HG02610 (cell line): ENCODE results near the gene ATXN7L3.
"Not testable (repeated sequence)": the region's sequence is repeated elsewhere in the genome, so short reads cannot be mapped to it uniquely, and the experiment has no call there.

Experiments
- ATAC-seq: cut with Tn5 transposase; IDR thresholded peaks from one replicate; pipeline ENCODE4 v1.9.1; 2021; ENCODE audit warnings: mild to moderate bottlenecking, moderate library complexity; ENCODE audit not compliant: unreplicated experiment

The ATXN7L3 gene

GRCh38 chr17:44176671-44177501, 22.8 kb downstream of the ATXN7L3 start:
- ATAC-seq, result no peak

DNA sequence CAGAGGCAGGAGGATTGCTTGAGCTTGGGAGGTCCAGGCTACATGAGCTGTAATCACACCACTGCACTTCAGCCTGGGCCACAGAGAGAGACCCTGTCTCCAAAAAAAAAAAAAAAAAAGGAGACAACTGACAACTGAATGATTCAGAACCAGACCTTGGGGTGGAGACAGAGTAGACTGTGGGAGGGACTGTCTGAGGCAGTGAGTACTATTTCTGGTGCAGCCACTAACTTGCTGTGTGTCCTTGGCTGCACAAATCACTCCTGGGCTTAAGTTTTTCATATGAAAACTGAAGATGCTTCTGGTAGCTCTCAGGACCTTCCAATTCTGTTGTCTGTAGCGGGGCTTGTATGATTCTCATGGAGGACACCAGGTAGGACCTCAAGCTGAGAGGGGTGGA, 23.4 kb downstream of the ATXN7L3 start:
- ATAC-seq, result no peak

GRCh38 chr17:44174427-44174826, 25.3 kb downstream of the ATXN7L3 start:
- ATAC-seq, result no peak

DNA sequence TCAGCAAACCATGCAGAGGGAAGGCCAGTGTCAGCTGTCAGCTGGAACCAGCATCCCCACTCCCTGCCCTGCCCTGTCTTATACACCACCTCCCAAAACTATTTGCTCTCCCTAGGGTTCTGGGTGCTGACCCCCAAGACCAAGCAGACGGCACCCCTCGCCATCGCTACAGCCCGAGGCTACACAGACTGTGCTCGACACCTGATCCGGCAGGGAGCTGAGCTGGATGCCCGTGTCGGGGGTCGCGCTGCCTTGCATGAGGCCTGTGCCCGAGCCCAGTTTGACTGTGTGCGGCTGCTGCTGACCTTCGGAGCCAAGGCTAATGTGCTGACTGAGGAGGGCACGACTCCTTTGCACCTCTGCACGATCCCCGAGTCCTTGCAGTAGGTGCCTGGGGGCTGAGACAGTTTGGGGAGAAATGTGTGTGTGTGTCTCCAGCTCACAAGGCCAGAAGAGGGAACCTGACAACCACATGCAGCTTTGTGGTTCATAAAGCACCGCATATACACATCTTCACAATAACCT, 27.7 kb downstream of the ATXN7L3 start:
- no peak for ATAC-seq

- no peak for ATAC-seq
Measured at GRCh38 chr17:44170499-44171201, 29.0 kb downstream of the ATXN7L3 start, which contains the start of gene ASB16. Gene ASB16, plus strand, starts transcription at chr17:44170704. Its CDS starts 86 bp downstream, at chr17:44170790.

DNA sequence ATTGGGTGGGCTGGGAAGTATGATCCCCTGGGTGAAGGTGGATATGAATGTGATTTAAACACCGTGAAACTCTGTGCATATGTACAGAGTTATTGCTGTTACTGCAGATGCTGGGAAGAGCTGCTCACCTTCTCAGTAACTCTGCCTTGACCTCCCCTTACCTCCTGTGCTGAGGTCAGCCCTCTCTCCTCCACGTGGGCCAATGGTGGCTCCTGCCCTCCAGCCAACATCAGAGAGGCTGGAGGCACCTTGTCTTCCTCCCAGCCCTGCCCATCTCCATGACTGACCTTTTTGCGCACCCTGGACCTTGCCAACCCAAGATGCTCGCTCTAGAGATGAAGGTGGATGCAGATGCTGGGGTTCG, 29.6 kb downstream of the ATXN7L3 start:
- ATAC-seq, result no peak

DNA sequence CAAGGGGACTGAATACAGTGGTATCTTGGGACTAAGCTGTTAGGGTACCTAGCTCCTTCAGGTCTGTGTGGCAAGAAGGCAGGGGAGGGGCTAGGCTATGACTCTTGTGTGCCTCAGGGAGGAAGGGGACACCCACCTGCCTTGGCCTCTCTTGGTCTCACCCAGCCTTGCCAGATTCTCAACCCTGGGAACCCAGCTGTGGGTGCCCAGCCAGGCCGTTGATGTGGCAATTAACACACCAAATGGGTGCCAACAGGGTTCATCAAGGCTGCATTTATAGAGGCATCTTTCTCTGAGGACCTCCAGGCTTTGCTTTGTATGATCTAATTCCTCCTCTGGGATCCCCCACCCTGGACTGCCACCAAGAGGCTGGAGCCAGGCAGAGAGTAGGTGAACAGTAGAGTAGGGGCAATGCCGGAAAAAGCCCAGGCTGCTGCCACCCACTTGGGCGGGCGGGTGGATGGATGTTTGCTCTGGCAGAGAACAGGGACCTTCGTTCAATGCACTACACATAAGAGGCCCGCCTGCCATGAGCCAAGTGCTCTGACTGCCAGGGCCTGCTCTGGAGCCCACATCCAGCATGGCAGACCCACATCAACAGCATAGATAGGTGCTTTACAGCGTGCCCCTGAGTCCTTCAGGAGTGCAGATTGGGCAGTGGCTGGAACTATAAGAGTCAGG, 32.4 kb downstream of the ATXN7L3 start:
- no peak for ATAC-seq

DNA sequence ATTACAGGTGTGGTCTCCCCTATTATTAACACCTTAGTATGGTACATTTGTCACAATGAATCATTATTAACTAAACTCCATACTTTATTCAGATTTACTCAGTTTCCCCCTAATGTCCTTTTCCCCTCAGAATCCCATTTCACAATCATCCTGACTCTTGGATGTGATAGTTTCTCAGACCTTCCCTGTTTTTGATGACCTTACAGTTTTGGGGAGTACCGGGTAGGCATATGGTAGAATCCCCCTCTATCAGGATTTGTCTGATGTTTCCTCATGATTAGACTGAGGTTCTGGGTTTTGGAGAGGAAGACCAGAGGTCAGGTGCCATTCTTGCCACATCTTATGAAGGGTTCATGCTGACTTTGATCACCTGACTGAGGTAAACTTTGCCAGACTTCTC, 35.2 kb downstream of the ATXN7L3 start:
- ATAC-seq, result no peak

GRCh38 chr17:44159519-44160210, 40.0 kb downstream of the ATXN7L3 start:
- no peak for ATAC-seq

DNA sequence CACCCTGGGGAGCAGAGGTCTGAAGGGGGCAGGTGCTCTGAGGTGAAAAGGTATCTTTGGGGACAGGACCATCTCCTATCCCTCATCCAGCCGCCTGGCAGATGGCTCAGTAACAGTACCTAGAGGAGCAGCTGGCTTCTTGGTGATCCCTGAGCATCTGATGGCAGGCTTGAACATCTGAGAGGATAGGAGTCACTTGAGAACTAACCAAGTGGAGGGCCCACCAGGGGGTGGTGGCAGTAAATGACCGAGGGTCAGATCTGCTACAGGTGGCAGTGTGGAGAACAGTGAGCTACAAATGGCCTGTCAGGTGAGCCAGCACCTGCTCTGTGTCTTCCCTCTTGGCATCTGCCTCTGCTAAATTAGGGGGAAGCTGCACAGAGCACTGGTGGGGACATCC, 44.2 kb downstream of the ATXN7L3 start:
- no peak for ATAC-seq

DNA sequence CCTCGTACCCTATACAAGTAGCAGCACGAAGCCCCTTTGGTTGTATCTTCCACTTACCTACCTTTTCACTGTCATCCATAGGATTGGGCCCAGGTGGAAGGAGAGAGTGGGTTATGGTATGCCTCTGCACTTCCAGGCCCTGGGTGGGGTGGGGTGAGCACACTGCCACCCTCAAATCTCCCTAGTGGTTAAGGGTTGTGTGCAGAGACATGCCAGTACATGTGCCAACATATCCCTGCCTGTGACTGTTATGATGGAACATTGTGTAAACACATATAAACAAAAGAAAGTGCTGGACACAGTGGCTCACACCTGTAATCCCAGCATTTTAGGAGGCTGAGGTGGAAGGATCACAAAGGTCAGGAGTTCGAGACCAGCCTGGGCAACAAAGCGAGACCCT, 46.8 kb downstream of the ATXN7L3 start:
- ATAC-seq, result no peak

DNA sequence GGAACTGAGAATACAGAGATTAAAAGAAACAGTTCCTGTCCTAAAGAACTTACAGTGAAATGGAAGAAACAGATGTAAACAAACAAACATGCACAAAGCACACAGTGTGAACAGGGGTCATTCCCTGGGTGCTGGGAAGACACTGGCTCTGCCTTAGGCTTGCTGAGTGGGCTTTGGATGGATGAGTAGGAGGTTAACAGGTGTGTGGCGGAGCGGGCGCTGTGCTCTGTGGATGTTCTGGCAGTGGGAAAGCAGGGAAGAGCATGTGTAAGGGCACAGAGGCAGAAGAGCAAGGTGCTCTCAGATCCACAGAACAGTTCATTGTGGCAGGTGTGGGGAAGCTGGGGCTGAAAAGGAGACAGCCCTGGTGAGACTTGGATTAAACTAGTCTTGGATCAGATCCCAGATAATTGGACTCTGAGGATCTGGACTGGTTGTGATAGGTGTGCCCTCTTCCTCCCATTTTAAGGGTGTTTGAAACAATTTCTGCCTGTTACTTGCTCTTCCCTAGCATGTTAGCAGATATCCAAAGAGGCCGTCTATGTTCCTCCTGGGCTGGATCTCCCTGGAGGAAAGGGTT, 49.8 kb downstream of the ATXN7L3 start:
- ATAC-seq, result no peak

DNA sequence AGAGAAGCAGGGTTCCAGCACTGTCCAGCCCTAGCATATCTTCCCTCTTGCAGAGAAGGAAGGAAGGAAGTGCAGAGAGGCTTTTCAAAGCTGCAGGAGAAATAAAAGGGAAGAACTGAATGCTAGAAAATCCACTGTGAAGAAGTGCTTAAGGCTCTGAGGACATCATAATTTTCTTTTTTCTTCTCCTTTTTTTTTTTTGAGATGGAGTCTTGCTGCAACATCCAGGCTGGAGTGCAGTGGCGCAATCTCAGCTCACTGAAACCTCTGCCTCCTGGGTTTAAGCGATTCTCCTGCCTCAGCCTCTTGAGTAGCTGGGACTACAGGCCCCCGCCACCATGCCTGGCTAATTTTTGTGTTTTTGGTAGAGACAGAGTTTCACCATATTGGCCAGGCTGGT, 50.6 kb downstream of the ATXN7L3 start:
- ATAC-seq, result not testable (repeated sequence)

- no peak for ATAC-seq
Measured at GRCh38 chr17:44147812-44148211, 51.9 kb downstream of the ATXN7L3 start.

- ATAC-seq, result no peak
Measured at GRCh38 chr17:44146375-44147346, 53.0 kb downstream of the ATXN7L3 start.

DNA sequence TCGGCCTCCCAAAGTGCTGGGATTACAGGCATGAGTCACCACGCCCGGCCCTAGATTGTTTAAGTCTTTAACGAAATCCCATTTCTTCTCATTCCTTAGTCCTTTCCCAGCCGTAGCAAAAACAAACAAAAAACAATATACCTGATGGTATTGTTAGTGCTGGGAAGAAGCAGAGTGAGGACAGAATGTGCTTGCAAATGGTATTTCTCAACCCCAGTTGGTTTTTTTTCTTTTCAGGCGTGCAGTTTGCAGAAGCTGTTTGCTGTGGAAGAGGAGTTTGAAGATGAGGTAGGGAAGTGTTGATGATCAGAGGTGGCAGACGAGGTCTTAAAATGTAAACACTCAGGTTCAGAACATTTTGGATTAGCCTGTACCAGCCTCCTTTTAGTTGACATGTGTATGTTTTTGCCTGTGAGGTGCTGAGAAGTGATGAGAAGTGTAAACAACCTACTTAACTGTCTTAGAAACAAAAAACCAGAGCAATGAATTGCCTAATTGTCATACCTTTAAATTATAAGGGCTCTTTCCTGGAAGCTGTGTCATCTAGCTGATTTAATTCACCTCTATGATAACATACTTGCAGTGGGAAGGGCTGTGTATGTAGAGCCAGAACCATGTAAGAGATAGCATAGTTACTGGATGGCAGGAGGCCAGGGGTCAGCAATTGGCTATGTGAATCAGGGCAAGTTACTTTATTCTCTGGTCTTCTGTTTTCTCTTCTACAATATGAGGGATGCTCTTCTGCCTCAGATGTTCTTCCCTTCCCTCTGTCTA, 54.5 kb downstream of the ATXN7L3 start:
- ATAC-seq, result no peak

DNA sequence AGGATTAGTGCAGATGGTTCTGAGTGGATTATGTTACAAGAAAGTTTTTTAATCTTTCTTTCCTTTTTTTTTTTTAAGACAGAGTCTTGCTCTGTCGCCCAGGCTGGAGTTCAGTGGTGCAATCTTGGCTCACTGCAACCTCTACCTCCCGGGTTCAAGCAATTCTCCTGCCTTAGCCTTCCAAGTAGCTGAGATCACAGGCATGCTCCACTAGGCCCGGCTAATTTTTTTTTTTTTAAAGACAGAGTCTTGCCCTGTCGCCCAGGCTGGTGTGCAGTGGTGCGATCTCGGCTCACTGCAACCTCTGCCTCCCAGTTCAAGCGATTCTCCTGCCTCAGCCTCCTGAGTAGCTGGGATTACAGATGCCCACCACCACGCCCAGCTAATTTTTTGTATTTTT, 55.8 kb downstream of the ATXN7L3 start:
- ATAC-seq, result not testable (repeated sequence)
